Superior temporal gyrus (tissue), 1 donor: ENCODE data around the gene PWP2.
"Not testable (repeated sequence)": the region's sequence is repeated elsewhere in the genome, so short reads cannot be mapped to it uniquely, and the experiment has no call there.

ENCODE experiments used
- DNase-seq: peaks from one replicate; pipeline ENCODE4 v3.0.0-alpha.2; 2016; ENCODE audit errors: extremely low spot score

PWP2 gene

DNA sequence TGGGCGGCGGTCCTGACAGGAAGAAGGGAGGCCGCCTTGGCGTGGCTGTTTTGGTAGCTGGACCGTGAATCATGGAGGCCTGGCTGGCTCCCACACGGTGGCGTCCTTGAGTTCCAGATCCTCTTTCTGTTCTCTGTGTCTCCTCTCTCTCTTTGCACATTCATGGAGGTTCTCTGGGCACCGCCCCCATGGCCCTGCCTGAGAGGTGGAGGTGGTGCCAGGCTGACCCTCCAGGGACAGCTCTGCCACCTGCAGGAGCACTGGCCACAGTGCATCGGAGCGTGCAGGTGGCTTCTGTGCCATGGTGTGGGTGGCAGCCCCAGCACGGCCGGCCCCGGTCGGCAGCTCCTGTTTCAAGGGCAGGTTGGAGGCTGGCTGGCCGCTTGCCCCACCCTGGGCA lies 30.8 kb downstream of the PWP2 start:
- not testable (repeated sequence) for DNase-seq

GRCh38 chr21:44139787-44140551 lies 32.8 kb downstream of the PWP2 start:
- DNase-seq = not testable (repeated sequence)

DNA sequence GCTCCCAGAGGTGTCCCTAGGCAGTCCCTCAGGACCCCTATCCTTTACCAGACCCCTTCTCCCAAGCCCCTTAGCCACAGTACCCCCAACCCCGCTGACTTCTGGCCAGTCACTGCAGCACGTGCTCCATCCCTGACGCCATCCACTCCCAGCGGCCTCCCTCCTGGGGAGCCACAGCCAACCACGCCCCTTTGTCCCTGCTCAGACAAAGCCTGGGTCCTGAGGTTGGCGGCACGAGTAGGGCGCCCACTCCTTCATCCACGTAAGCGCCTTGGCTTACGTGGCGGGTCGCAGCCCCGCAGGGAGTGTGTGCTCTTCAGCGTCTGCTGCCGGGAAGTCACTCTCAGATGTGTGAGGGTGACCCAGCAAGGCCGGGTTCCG lies 33.3 kb downstream of the PWP2 start:
- DNase-seq = not testable (repeated sequence)

DNA sequence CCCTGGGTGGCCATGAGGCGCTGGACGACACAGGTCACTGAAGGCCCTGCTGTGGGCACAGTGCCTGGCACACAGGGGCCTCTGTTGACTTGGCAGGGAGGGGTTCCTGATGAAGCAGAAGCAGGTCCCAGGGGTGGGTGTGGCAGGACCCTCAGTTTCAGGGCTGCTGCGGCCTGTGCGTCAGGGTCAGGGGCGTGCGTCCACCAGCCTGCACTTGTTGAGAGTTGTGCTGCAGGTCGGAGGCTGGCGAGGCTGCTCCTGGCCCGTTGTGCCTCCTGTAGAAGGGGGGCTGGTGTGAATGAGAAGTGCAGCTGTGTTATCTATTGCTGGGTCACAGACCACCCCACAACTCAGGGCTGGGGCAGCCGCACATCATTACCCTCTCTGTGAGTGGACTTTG lies 35.3 kb downstream of the PWP2 start:
- not testable (repeated sequence) for DNase-seq

DNA sequence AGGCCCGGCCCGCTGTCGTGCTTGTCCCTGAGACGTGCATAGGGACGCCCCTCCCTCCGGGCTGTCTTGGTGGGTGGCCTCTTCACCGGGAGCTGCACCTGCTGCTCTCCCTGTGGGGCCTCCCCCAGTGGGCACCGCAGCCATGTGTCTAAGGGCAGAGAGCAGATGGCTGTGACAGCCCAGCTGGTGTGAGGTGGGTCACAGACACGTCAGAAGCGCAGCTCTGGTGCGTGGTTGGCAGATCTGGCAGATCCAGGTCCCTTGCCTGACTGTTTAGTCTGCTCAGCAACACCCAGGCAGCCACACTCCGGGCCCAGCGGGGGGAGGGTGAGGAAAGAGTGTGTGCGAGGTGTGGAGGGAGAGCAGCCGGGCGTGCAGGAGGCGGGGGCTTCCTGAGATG lies 36.2 kb downstream of the PWP2 start:
- not testable (repeated sequence) for DNase-seq

GRCh38 chr21:44143996-44144395 lies 36.8 kb downstream of the PWP2 start:
- not testable (repeated sequence) for DNase-seq

- DNase-seq = not testable (repeated sequence)
Measured at GRCh38 chr21:44144784-44145602, 37.8 kb downstream of the PWP2 start.

DNA sequence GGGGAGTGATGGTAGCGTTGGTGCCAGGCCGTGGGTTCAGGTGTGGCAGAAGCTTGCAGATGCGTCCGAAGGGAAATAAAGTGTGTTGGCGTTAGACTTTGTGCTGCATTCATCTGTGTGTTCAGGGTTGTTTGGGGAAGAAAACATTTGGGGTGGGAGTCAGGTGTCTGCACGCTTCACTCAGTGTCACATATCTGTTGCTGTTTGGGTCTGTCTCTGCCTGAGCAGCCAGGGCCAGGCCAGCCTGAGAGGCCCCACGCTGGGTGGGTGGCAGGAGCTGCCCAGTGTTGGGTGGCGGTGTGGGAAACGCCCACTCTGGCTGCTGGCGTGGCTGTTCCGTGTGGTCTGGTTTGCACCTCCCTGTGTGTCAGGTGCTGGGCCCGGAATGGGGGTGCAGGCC lies 38.4 kb downstream of the PWP2 start:
- not testable (repeated sequence) for DNase-seq

- not testable (repeated sequence) for DNase-seq
Measured at GRCh38 chr21:44147108-44147507, 39.9 kb downstream of the PWP2 start.

- DNase-seq = not testable (repeated sequence)
Measured at GRCh38 chr21:44150255-44150654, 43.1 kb downstream of the PWP2 start.

- DNase-seq = not testable (repeated sequence)
Measured at GRCh38 chr21:44153214-44153888, 46.2 kb downstream of the PWP2 start.

DNA sequence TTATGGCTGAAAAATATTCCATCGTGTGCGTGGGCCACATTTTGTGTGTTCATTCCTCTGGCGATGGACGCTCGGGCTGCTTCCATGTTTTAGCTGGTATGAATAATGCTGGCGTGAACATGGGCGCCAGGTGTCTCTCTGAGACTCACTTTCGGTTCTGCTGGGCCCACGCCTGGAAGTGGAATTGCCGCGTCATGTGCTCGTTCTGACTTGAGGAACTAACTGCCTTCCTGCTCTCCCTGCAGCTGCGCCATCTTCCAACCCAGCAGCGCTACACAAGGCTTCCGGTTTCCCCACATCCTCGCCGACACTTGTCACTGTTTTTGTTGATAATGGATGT lies 46.7 kb downstream of the PWP2 start:
- DNase-seq = not testable (repeated sequence)

DNA sequence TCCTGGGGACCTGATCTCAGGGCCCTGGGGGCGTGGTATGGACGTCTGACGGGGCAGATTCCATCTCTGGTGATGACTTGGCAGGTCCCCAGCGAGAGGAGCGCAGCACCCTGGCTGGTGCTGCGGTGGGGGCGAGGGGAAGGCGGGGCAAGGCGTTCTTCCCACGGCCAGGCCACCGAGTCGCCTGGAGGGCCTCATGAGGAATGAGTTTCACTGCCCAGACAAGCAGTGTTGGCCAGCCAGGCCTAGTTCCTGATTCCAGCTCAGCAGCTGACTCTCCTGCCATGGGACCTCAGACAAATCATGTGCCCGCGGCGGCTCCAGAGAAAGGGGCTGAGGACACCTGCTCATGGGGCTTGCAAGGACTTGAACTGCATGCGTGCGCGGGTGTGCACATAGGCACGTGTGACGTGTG lies 47.6 kb downstream of the PWP2 start:
- DNase-seq = not testable (repeated sequence)

GRCh38 chr21:44155231-44155993 lies 48.2 kb downstream of the PWP2 start:
- DNase-seq = not testable (repeated sequence)

DNA sequence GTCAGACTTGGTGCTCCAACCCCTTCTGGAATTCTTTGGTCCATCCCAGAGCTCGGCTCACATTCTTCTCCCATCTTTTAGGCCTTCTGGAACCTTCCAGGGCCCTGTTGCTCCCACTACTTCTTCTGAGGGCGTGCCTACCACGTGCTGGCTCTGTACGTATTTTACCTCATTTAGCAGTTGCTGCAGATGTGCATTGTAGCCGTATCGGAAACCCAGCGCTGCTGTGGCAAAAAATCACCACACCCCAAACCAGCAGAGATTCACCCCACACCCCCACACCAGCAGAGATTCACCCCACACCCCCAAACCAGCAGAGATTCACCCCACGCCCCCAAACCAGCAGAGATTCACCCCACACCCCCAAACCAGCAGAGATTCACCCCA lies 48.8 kb downstream of the PWP2 start:
- not testable (repeated sequence) for DNase-seq

GRCh38 chr21:44157439-44158081 lies 50.4 kb downstream of the PWP2 start:
- not testable (repeated sequence) for DNase-seq

GRCh38 chr21:44158082-44158468 lies 50.9 kb downstream of the PWP2 start:
- DNase-seq = not testable (repeated sequence)

DNA sequence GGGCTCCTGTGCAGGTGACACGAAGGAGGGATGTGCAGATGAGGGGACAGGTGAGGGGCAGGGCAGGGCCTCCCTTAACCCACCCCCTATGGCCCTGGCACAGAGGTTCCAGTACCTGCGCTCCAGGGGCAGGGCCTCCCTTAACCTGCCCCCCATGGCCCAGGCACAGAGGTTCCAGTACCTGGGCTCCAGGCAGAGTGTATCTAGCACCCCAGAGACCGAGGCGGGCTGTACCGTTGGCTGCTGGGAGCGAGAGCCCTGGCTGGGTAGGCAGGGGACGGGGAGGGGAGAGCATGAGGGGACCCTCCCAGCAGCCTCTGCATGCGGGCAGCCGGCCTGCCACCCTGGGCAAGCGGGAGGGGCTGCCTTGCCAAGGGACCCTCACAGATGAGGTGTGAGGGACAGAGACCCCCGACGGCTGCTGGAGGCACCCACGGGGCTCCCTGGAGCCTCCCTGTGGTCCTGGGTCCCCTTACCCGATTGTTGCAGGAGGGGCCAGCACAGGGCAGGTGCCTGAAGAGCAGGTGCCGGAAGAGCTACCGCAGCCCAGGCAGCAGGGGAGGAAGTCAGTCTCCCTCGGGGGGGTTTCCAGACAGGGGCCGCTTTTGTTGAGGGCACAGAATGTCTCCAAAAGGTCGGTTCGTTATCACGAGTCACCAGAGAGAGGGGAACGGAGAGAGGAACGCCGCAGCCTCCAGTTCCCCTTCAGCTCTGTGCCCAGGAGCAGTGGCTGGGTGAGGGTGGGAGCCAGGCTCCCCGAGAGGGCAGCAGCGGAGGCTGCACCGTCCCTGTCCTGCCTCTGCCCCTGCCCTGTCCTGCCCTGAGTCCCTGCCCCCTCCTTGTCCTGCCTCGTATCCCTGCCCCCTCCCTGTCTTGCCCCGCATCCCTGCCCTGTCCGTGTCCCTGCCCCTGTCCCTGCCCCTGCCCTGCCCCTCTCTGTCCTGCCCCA lies 52.4 kb downstream of the PWP2 start:
- not testable (repeated sequence) for DNase-seq

DNA sequence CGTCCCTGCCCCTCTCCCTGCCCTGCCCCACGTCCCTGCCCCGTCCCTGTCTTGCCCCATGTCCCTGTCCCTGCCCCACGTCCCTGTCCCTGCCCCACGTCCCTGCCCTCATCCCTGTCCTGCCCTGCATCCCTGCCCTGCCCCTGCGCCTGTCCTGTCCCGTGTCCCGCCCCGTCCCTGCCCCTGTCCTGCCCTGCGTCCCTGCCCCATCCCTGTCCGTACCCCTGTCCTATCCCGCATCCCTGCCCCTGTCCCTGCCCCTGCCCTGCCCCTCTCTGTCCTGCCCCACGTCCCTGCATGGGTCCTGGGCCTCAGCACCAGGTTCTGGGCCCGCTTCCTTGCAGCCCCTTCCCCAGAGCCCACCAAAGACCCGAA lies 53.1 kb downstream of the PWP2 start:
- DNase-seq = not testable (repeated sequence)

- DNase-seq = not testable (repeated sequence)
Measured at GRCh38 chr21:44160821-44161220, 53.6 kb downstream of the PWP2 start.
